ENCODE results near the gene GADD45G. TPM values are rescaled to one million over a fixed set of nuclear protein-coding genes. Genes with fewer than 3 reads are reported as not detected.

The GADD45G gene
- total and polyA plus RNA-seq, 2 of the 8 experiments (the other 6 are each of a cell fraction or from before 2014, with no cell fraction given) = 7.0 to 11.4 TPM

DNA sequence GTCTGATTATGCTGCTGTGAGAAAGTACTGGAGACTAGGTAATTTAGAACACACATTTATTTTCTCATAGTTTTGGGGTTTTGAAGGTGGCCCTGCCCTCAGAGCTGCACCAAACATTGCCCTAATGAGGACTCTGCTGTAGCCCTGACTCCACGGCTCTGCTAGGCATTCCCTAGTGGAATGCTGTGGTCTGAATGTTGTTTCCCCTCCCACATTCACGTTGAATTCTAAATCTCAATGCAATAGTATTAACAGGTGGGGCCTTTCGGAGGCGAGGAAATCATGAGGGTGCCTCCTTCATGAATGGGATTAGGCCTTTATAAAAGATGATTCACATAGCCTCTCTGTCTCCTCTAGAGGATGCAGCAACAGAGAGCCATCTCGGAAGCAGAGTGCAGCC lies 25.7 kb downstream of the GADD45G start:
- DNase-seq (ENCODE audit: low read depth in 1 of 2, low spot score in 2 of 2) = no peak
- FAIRE-seq = no peak
- no peak for TF ChIP-seq FOSL1 (IDR thresholded peaks at IDR 0.05; ENCODE audit: insufficient read depth, low read depth, low read length)
- no peak for TF ChIP-seq CEBPB (IDR thresholded peaks at IDR 0.05; ENCODE audit: low read depth, low read length)
- Histone ChIP-seq H3K4me2 (ENCODE audit: insufficient read depth in 1 of 2, low read depth in 2 of 2, low read length in 2 of 2) (no peak overlapping the region), H4K5ac (ENCODE audit: insufficient read length, low read depth, low read length) (no peak overlapping the region), H3K36me3 (ENCODE audit: control insufficient read depth in 2 of 4, insufficient read depth in 4 of 4, low read length in 3 of 4) (no peaks in the 10 kb centered on the region), H3K27me3 (replicated peaks in 1 of 4; ENCODE audit: control insufficient read depth in 3 of 4, extremely low read depth in 1 of 4, insufficient read depth in 3 of 4, low read length in 3 of 4) (peaks cover 0 to 2% (median 0%) of the 10 kb centered on the region in 4 experiments; a peak in 4 of 7 replicates), H2AK5ac (ENCODE audit: low read depth, low read length) (no peak overlapping the region), H3K18ac (ENCODE audit: extremely low read depth, low read length) (no peak overlapping the region), H3K79me1 (ENCODE audit: low read depth, low read length) (no peaks in the 10 kb centered on the region), H2BK120ac (replicated peaks; ENCODE audit: low read depth, low read length) (no peak overlapping the region), H4K91ac (replicated peaks; ENCODE audit: insufficient read length, low read length) (no peak overlapping the region), H3K4me3 (ENCODE audit: extremely low read depth in 1 of 4, insufficient read depth in 2 of 4, low read depth in 3 of 4, low read length in 4 of 4) (no peak overlapping the region), H3K9ac (replicated peaks in 1 of 4; ENCODE audit: extremely low read depth in 1 of 4, low read depth in 3 of 4, low read length in 3 of 4) (no peak overlapping the region), H2BK15ac (ENCODE audit: low read length) (no peak overlapping the region), H2BK5ac (ENCODE audit: low read depth, low read length) (no peak overlapping the region), H2AFZ (ENCODE audit: low read length) (no peak overlapping the region), H3K23ac (ENCODE audit: insufficient read length) (no peak overlapping the region), H3K23me2 (ENCODE audit: low read depth, low read length) (no peaks in the 10 kb centered on the region), H3K27ac (ENCODE audit: low read depth, low read length) (no peak overlapping the region), H2BK12ac (ENCODE audit: low read depth, low read length) (no peak overlapping the region), H2BK20ac (ENCODE audit: low read length) (no peak overlapping the region), H3K4ac (replicated peaks; ENCODE audit: insufficient read length, low read depth, low read length) (no peak overlapping the region), H3K79me2 (ENCODE audit: control insufficient read depth in 1 of 2, insufficient read depth in 2 of 2, low read length in 2 of 2) (no peaks in the 10 kb centered on the region), H3K9me3 (ENCODE audit: insufficient read depth in 2 of 2, low read depth in 1 of 2, low read length in 1 of 2) (no peaks in the 10 kb centered on the region), H4K8ac (ENCODE audit: extremely low read depth, insufficient read depth, low read length) (no peak overlapping the region), H3K56ac (replicated peaks; ENCODE audit: insufficient read length, low read depth, low read length) (no peak overlapping the region), H4K20me1 (replicated peaks in 1 of 2; ENCODE audit: control insufficient read depth in 1 of 2, insufficient read depth in 2 of 2, low read length in 2 of 2) (no peaks in the 10 kb centered on the region), H3K4me1 (replicated peaks in 1 of 4; ENCODE audit: control insufficient read depth in 3 of 4, insufficient read depth in 4 of 4, low read length in 3 of 4) (peaks cover 0 to 3% (median 0%) of the 10 kb centered on the region in 4 experiments; a peak in 2 of 7 replicates), H3K14ac (ENCODE audit: insufficient read length) (no peak overlapping the region)
- WGBS, 2 experiments (ENCODE audit: extremely low coverage in 1 of 2, insufficient coverage in 1 of 2, insufficient read length in 1 of 2, insufficient replicate concordance in 2 of 2, low coverage in 1 of 2, low lambda C conversion rate in 2 of 2, missing lambda C conversion rate in 1 of 2) = 74% methylated on average over 5 of the region's 5 CpGs; no CpG with 5 or more reads in 1 of the 2 experiments
- POLR2A ChIA-PET (ENCODE audit: partially characterized antibody) = interaction anchor here (0.9 to 1.1 kb wide), 3 partner anchors 24 to 48 kb away, joined by 3 to 6 read pairs (median 4); partner anchors contain the start of gene GADD45G
- CTCF ChIA-PET (ENCODE audit: partially characterized antibody) = interaction anchor here (0.6 to 1.6 kb wide), 4 partner anchors 7 to 66 kb away, joined by 3 to 4 read pairs (median 3); no protein-coding TSS in a partner anchor
